HUES64 (cell line): Measurements from ENCODE around the gene CRYBA4.

Experiments used
- H3K27ac ChIP-seq: 2 replicates; pipeline ENCODE4 v1.7.0; 2013; ENCODE audit warnings: low read depth, low read length, inconsistent platforms
- H3K27me3 ChIP-seq: 2 replicates; pipeline ENCODE4 v1.6.1; 2013; ENCODE audit warnings: mild to moderate bottlenecking, low read length; ENCODE audit not compliant: insufficient read depth
- H3K36me3 ChIP-seq: 2 replicates; pipeline ENCODE4 v1.6.1; 2013; ENCODE audit warnings: mild to moderate bottlenecking, low read length; ENCODE audit not compliant: insufficient read depth
- H3K4me1 ChIP-seq: 2 replicates; pipeline ENCODE4 v1.6.1; 2013; ENCODE audit warnings: mild to moderate bottlenecking, low read length, moderate library complexity; ENCODE audit not compliant: insufficient read depth
- H3K4me3 ChIP-seq: 2 replicates; pipeline ENCODE4 v1.5.1; 2013; ENCODE audit warnings: mild to moderate bottlenecking, low read length, moderate library complexity
- H3K9ac ChIP-seq: 2 replicates; pipeline ENCODE4 v1.6.1; 2013; ENCODE audit warnings: mild to moderate bottlenecking, low read depth, low read length
- H3K9me3 ChIP-seq: 2 replicates; pipeline ENCODE4 v1.6.1; 2013; ENCODE audit warnings: low read depth, low read length; ENCODE audit not compliant: insufficient read depth
- WGBS: fragments of 150-250, 120-280 bp; methylation state at CpG from one replicate; pipeline ENCODE4 v1.1.7; 2013; ENCODE audit warnings: missing lambda C conversion rate; 5-methylcytosine and 5-hydroxymethylcytosine counted together

The CRYBA4 gene

GRCh38 chr22:26679003-26679629 lies 57.4 kb downstream of the CRYBA4 start:
- H3K4me3 ChIP-seq: no peak overlapping the region
- no peak overlapping the region for H3K27ac ChIP-seq
- H3K27me3 ChIP-seq: no peaks in the 10 kb centered on the region
- H3K9me3 ChIP-seq: no peaks in the 10 kb centered on the region
- no peak overlapping the region for H3K9ac ChIP-seq
- WGBS: 52% methylated on average over 9 of the region's 9 CpGs
- no peaks in the 10 kb centered on the region for H3K36me3 ChIP-seq
- peaks cover 12% of the 10 kb centered on the region for H3K4me1 ChIP-seq
